EH (cell line): ENCODE data around the gene HARS1.
"Not testable (repeated sequence)": the region's sequence is repeated elsewhere in the genome, so short reads cannot be mapped to it uniquely, and the experiment has no call there.

ENCODE experiments used
- DNase-seq: peaks from one replicate; pipeline ENCODE4 v3.0.0-alpha.2; 2015; ENCODE audit warnings: low read depth

Gene HARS1

GRCh38 chr5:140690941-140691924, at the start of gene HARS1, which contains the start of gene HARS2:
Gene HARS1, minus strand, starts transcription at chr5:140691370. Its CDS starts 66 bp downstream, at chr5:140691304.
Gene HARS2, plus strand, starts transcription at chr5:140691455. Its CDS starts 194 bp downstream, at chr5:140691649.
- DNase-seq = peak; percentile 97

GRCh38 chr5:140737486-140737885, 46.3 kb upstream of the HARS1 start:
- no peak for DNase-seq

- peak; percentile 43 for DNase-seq
These were observed 43.2 kb upstream of the HARS1 start for GRCh38 chr5:140734354-140734753.

- DNase-seq = no peak
These were observed 41.9 kb upstream of the HARS1 start for GRCh38 chr5:140733098-140733497.

GRCh38 chr5:140725799-140726471, 34.8 kb upstream of the HARS1 start:
- peak; percentile 97 for DNase-seq

GRCh38 chr5:140721395-140721794, 30.2 kb upstream of the HARS1 start:
- DNase-seq = not testable (repeated sequence)

- DNase-seq = not testable (repeated sequence)
These were observed 29.6 kb upstream of the HARS1 start for GRCh38 chr5:140720738-140721137.

GRCh38 chr5:140718266-140718592, 27.1 kb upstream of the HARS1 start:
- no peak for DNase-seq

GRCh38 chr5:140716238-140716637, 25.1 kb upstream of the HARS1 start:
- DNase-seq = not testable (repeated sequence)

- no peak for DNase-seq
These were observed 22.5 kb upstream of the HARS1 start for GRCh38 chr5:140713562-140714094.

- DNase-seq = no peak
These were observed 20.6 kb upstream of the HARS1 start for GRCh38 chr5:140711794-140712193.

- peak; percentile 99 for DNase-seq
These were observed 19.9 kb upstream of the HARS1 start for GRCh38 chr5:140710899-140711552.

- not testable (repeated sequence) for DNase-seq
These were observed 17.6 kb upstream of the HARS1 start for GRCh38 chr5:140708787-140709186.

GRCh38 chr5:140707812-140708211, 16.6 kb upstream of the HARS1 start:
- DNase-seq = no peak

- DNase-seq = peak; percentile 99
These were observed 9.3 kb upstream of the HARS1 start, which contains the start of gene ZMAT2 for GRCh38 chr5:140700177-140701144. Gene ZMAT2, plus strand, starts transcription at chr5:140700447. Its CDS starts 14 bp downstream, at chr5:140700461.

GRCh38 chr5:140696891-140697492, 5.8 kb upstream of the HARS1 start:
- DNase-seq = no peak

- no peak for DNase-seq
These were observed 3.1 kb upstream of the HARS1 start for GRCh38 chr5:140694276-140694675.

GRCh38 chr5:140690376-140690932, 716 bp downstream of the HARS1 start:
- DNase-seq = no peak

GRCh38 chr5:140678993-140679392, 12.2 kb downstream of the HARS1 start:
- DNase-seq = no peak

GRCh38 chr5:140677947-140678346, 13.2 kb downstream of the HARS1 start:
- DNase-seq = no peak
